K562 (cell line): Measurements from ENCODE around the gene FUT6. TPM values are rescaled to one million over a fixed set of nuclear protein-coding genes. Genes with fewer than 3 reads are reported as not detected.

Source experiments
- BCLAF1 ChIP-seq, 2 experiments: fragments of 450-650 bp in 1 of 2; IDR thresholded peaks; 2 replicates each; pipeline ENCODE4 v1.6.1; 2011 to 2017; ENCODE audit warnings: low read depth in 2 of 2, antibody characterized with exemption in 1 of 2, borderline replicate concordance in 1 of 2, low read length in 1 of 2, mild to moderate bottlenecking in 1 of 2, mixed read lengths in 1 of 2; ENCODE audit not compliant: control insufficient read depth in 1 of 2
- CBFA2T3 ChIP-seq: fragments of 450-650 bp; IDR thresholded peaks from 2 replicates; pipeline ENCODE4 v1.6.1; 2017
- CHCHD3 ChIP-seq: fragments of 250-450 bp; sonication (Bioruptor Pico); IDR thresholded peaks from 2 replicates; pipeline ENCODE4 v2.1.2; 2022; ENCODE audit warnings: mild to moderate bottlenecking
- CHD1 ChIP-seq: fragments of 200-600 bp; sonication (generic); IDR thresholded peaks from one replicate; pipeline ENCODE4 v1.6.1; 2012; ENCODE audit warnings: mild to moderate bottlenecking, moderate library complexity, low read length, inconsistent platforms
- CTCF ChIP-seq, 3 experiments: IDR thresholded peaks in 2 of 3; conservative IDR thresholded peaks in 1 of 3; 2 replicates each; pipeline ENCODE4 v1.5.1; 2011 to 2012; ENCODE audit warnings: low read length in 3 of 3, mild to moderate bottlenecking in 3 of 3, control low read depth in 2 of 3, improper control_type of control experiment in 1 of 3, inconsistent platforms in 1 of 3, low read depth in 1 of 3, mixed read lengths in 1 of 3, moderate library complexity in 1 of 3; ENCODE audit not compliant: insufficient read depth in 2 of 3
- ESRRA ChIP-seq: fragments of 450-650 bp; IDR thresholded peaks from 2 replicates; pipeline ENCODE4 v1.6.1; 2014; ENCODE audit warnings: low read depth, mild to moderate bottlenecking, moderate library complexity, borderline replicate concordance
- ETV1 ChIP-seq: fragments of 450-650 bp; conservative IDR thresholded peaks from 2 replicates; pipeline ENCODE4 v1.6.1; 2016; ENCODE audit warnings: missing genetic modification characterization, control low read depth, low read depth, missing compliant biosample characterization
- ETV6 ChIP-seq, 3 experiments: fragments of 150-350 bp in 1 of 3; sonication (generic) in 1 of 3; formaldehyde crosslinking in 1 of 3; IDR thresholded peaks; 2 replicates each; pipeline versions ENCODE4 v1.6.1 to v1.8.0; 2014 to 2022; ENCODE audit warnings: borderline replicate concordance in 2 of 3, low read depth in 2 of 3, antibody characterized with exemption in 1 of 3, low read length in 1 of 3, mild to moderate bottlenecking in 1 of 3, missing genetic modification reagents in 1 of 3
- GABPA ChIP-seq: fragments of 200-800 bp; sonication (Bioruptor generic); conservative IDR thresholded peaks from 2 replicates; pipeline ENCODE4 v1.6.1; 2016; ENCODE audit warnings: low read depth, missing genetic modification characterization, missing compliant biosample characterization
- HLTF ChIP-seq: fragments of 450-650 bp; IDR thresholded peaks from 2 replicates; pipeline ENCODE4 v1.6.1; 2016
- HNRNPUL1 ChIP-seq: fragments of 200-400 bp; formaldehyde crosslinking; IDR thresholded peaks from 2 replicates; pipeline ENCODE4 v1.6.1; 2017; ENCODE audit warnings: low read length
- KAT7 ChIP-seq: sonication (generic); formaldehyde crosslinking; IDR thresholded peaks from 2 replicates; pipeline ENCODE4 v1.8.0; 2022; ENCODE audit warnings: missing genetic modification reagents, mild to moderate bottlenecking, borderline replicate concordance
- MAZ ChIP-seq, 2 experiments: fragments of 450-650 bp in 1 of 2; sonication (generic) in 1 of 2; formaldehyde crosslinking; IDR thresholded peaks in 1 of 2; conservative IDR thresholded peaks in 1 of 2; 2 replicates each; pipeline versions ENCODE4 v1.4.0 to v1.5.0; 2020; ENCODE audit warnings: mild to moderate bottlenecking in 1 of 2, missing genetic modification reagents in 1 of 2
- MCM7 ChIP-seq, 2 experiments: fragments of 450-650 bp; IDR thresholded peaks; 2 replicates each; pipeline ENCODE4 v1.6.1; 2016 to 2018
- NBN ChIP-seq: fragments of 450-650 bp; IDR thresholded peaks from 2 replicates; pipeline ENCODE4 v1.6.1; 2016; ENCODE audit warnings: low read depth, mild to moderate bottlenecking
- PHF21A ChIP-seq: fragments of 450-650 bp; IDR thresholded peaks from 2 replicates; pipeline ENCODE4 v1.6.1; 2017; ENCODE audit warnings: low read depth, borderline replicate concordance
- PTBP1 ChIP-seq: fragments of 200-400 bp; formaldehyde crosslinking; IDR thresholded peaks from 2 replicates; pipeline ENCODE4 v1.6.1; 2017; ENCODE audit warnings: low read depth, low read length
- PURB ChIP-seq: sonication (generic); formaldehyde crosslinking; IDR thresholded peaks from 2 replicates; pipeline ENCODE4 v1.9.0; 2021; ENCODE audit warnings: low read depth, mild to moderate bottlenecking, missing genetic modification reagents
- SAFB2 ChIP-seq: fragments of 200-400 bp; formaldehyde crosslinking; IDR thresholded peaks from 2 replicates; pipeline ENCODE4 v1.6.1; 2018; ENCODE audit warnings: borderline replicate concordance, low read length, low read depth, moderate library complexity; ENCODE audit not compliant: severe bottlenecking
- TCF7L2 ChIP-seq: fragments of 150-350 bp; IDR thresholded peaks from 2 replicates; pipeline ENCODE4 v1.6.1; 2016; ENCODE audit warnings: low read depth, mild to moderate bottlenecking, low read length, moderate library complexity
- ZNF184 ChIP-seq: sonication (generic); formaldehyde crosslinking; IDR thresholded peaks from 2 replicates; pipeline ENCODE4 v1.5.0; 2020; ENCODE audit warnings: missing genetic modification reagents
- ZNF197 ChIP-seq: fragments of 200-800 bp; sonication (Bioruptor generic); IDR thresholded peaks from 2 replicates; pipeline ENCODE4 v1.6.1; 2016; ENCODE audit warnings: low read depth, missing genetic modification characterization, missing compliant biosample characterization
- ZNF23 ChIP-seq: fragments of 250-450 bp; sonication (Bioruptor Pico); IDR thresholded peaks from 2 replicates; pipeline ENCODE4 v1.4.0; 2020; ENCODE audit warnings: mild to moderate bottlenecking
- ZNF780A ChIP-seq: fragments of 250-450 bp; sonication (Bioruptor Pico); IDR thresholded peaks from 2 replicates; pipeline ENCODE4 v1.5.0; 2021; ENCODE audit warnings: mild to moderate bottlenecking
- polyA plus RNA-seq, 8 experiments: library from polyadenylated mRNA; depleted of rRNA in 4 of 8; stranded (reverse) in 5 of 8; unstranded in 3 of 8; fragments of >200 nt; fragmentation: Nextera tagmentation in 2 of 8; fragmentation: Illumina TruSeq in 1 of 8; extraction: Ambion mirVana in 2 of 8; extraction: Trizol in 1 of 8; gene quantifications; 2 replicates each; pipeline versions ENCODE4 v1.2.1 to v1.2.3, GENCODE V29; 2011 to 2014; ENCODE audit warnings: inconsistent platforms in 1 of 8, missing spikeins in 1 of 8
- total RNA-seq, 7 experiments: library from RNA; depleted of rRNA in 6 of 7; stranded (reverse); fragments of >200 nt in 6 of 7; fragmentation: Illumina TruSeq in 2 of 7; extraction: Trizol in 2 of 7; gene quantifications; 2 replicates each; pipeline versions ENCODE4 v1.2.1 to v1.2.3, GENCODE V29; 2011 to 2021; ENCODE audit warnings: low replicate concordance in 1 of 7

The FUT6 gene
- total and polyA plus RNA-seq, 9 of the 15 experiments (the other 6 are each of a cell fraction or from before 2014, with no cell fraction given): 0.04 TPM; not detected in 8

- TF ChIP-seq MAZ (CRISPR knock-in tag; conservative IDR thresholded peaks at IDR 0.05 in 1 of 2, IDR thresholded peaks at IDR 0.05 in 1 of 2) (no peak; a peak in 1 of 4 replicates), TCF7L2 (no peak), CTCF (IDR thresholded peaks at IDR 0.05 in 2 of 3, conservative IDR thresholded peaks at IDR 0.05 in 1 of 3; ENCODE audit: insufficient read depth in 2 of 3, low read depth in 1 of 3, low read length in 3 of 3) (no peak), SAFB2 (no peak), ZNF780A (CRISPR knock-in tag) (no peak), PTBP1 (no peak), CHD1 (peak; percentile 79), MCM7 (IDR thresholded peaks at IDR 0.05) (no peak), ZNF184 (no peak), PURB (CRISPR knock-in tag) (no peak), CHCHD3 (CRISPR knock-in tag) (no peak), ETV6 (IDR thresholded peaks at IDR 0.05; ENCODE audit: borderline replicate concordance in 1 of 2, low read depth in 2 of 2, low read length in 1 of 2) (no peak), ETV6 (CRISPR knock-in tag; IDR thresholded peaks at IDR 0.05; ENCODE audit: borderline replicate concordance) (no peak), ZNF197 (no peak), PHF21A (no peak), GABPA (tag) (0 out of 2 replicates have a peak, but pooled peaks have one; percentile 41), ETV1 (tag) (no peak), ESRRA (no peak), CBFA2T3 (no peak), HNRNPUL1 (no peak), BCLAF1 (IDR thresholded peaks at IDR 0.05; ENCODE audit: borderline replicate concordance in 1 of 2, control insufficient read depth in 1 of 2, low read depth in 2 of 2, low read length in 1 of 2) (no peak), NBN (peak; percentile 27; the same call in 1 of the 2 replicates), KAT7 (CRISPR knock-in tag) (peak; percentile 76), ZNF23 (CRISPR knock-in tag) (no peak), HLTF (0 out of 2 replicates have a peak, but pooled peaks have one; percentile 0)
These were observed 10.6 kb downstream of the FUT6 start (continued) for GRCh38 chr19:5828661-5829566.
